Kidney (tissue), 14 donors: ENCODE measurements around the gene POLR3B. TPM values are rescaled to one million over a fixed set of nuclear protein-coding genes. Genes with fewer than 3 reads are reported as not detected.

ENCODE experiments used
- DNase-seq, 5 donors: peaks; one replicate each; pipeline ENCODE4 v3.0.0-alpha.2; 2013 to 2020
- FAIRE-seq: peaks from 2 replicates; lab custom pipeline; 2012; peaks lifted over from hg19 to GRCh38; lab: Jason Lieb, UNC
- H3K27ac ChIP-seq, 2 donors: one replicate each; pipeline ENCODE4 v1.7.0; 2013; ENCODE audit warnings: low read depth in 2 of 2, low read length in 2 of 2, inconsistent platforms in 1 of 2
- H3K27me3 ChIP-seq: one replicate; pipeline ENCODE4 v1.7.1; 2013; ENCODE audit warnings: low read length, inconsistent platforms; ENCODE audit not compliant: control insufficient read depth, insufficient read depth
- H3K36me3 ChIP-seq, 3 donors: one replicate each; pipeline versions ENCODE4 v1.7.0 to v1.7.1; 2013; ENCODE audit warnings: low read length in 3 of 3, control low read depth in 1 of 3, inconsistent platforms in 1 of 3; ENCODE audit not compliant: insufficient read depth in 3 of 3, control insufficient read depth in 2 of 3
- H3K4me1 ChIP-seq, 3 donors: one replicate each; pipeline versions ENCODE4 v1.7.0 to v1.7.1; 2013; ENCODE audit warnings: low read length in 3 of 3, inconsistent platforms in 1 of 3, low read depth in 1 of 3; ENCODE audit not compliant: control insufficient read depth in 2 of 3, insufficient read depth in 2 of 3
- H3K4me3 ChIP-seq, 3 donors: one replicate each; pipeline versions ENCODE4 v1.7.0 to v1.8.1; 2013; ENCODE audit warnings: low read length in 3 of 3, control low read depth in 1 of 3, inconsistent platforms in 1 of 3
- H3K9ac ChIP-seq, 3 donors: one replicate each; pipeline versions ENCODE4 v1.7.0 to v1.7.1; 2013; ENCODE audit warnings: low read length in 3 of 3, control low read depth in 1 of 3, inconsistent platforms in 1 of 3
- H3K9me3 ChIP-seq, 3 donors: one replicate each; pipeline versions ENCODE4 v1.7.0 to v1.7.1; 2013; ENCODE audit warnings: low read length in 3 of 3, control low read depth in 1 of 3, inconsistent platforms in 1 of 3; ENCODE audit not compliant: control insufficient read depth in 2 of 3, insufficient read depth in 1 of 3
- CTCF ChIP-seq: IDR thresholded peaks from 3 replicates; pipeline ENCODE4 v1.5.1; 2012; ENCODE audit warnings: mild to moderate bottlenecking, moderate library complexity, borderline replicate concordance; ENCODE audit not compliant: insufficient read depth; ENCODE audit errors: extremely low read depth
- intact Hi-C: fragments of 100-400 bp; cut with DNase I; formaldehyde crosslinking; loops from one replicate; pipeline ENCODE4 v1.11.1; 2022
- polyA plus RNA-seq: library from polyadenylated mRNA; stranded (reverse); fragments of 350-450 nt; fragmentation: Illumina TruSeq; extraction: RNeasy Lipid Tissue Mini Kit (QIAGEN cat#74804); gene quantifications from one replicate; pipeline ENCODE4 v1.2.3, GENCODE V29; 2014; ENCODE audit warnings: low read depth, low replicate concordance; ENCODE audit not compliant: insufficient read depth
- total RNA-seq: library from RNA; stranded (reverse); fragmentation: NEBNext Ultra II Directional; extraction: Animal tissue kit (Norgen Biotek cat#: 25700); gene quantifications from one replicate; pipeline ENCODE4 v1.2.1, GENCODE V29; 2021
- donor health status: control.
- donor health status: control.
- donor health status: control.
- donor health status: control.
- donor health status: control.
- donor health status: DM: yes; HTN: yes; CAD: no.
- donor health status: Normal renal cell carcinoma (clear cell type).

Gene POLR3B
- total and polyA plus RNA-seq, 2 donors from 2014 or later = 5.2 to 9.7 TPM

DNA sequence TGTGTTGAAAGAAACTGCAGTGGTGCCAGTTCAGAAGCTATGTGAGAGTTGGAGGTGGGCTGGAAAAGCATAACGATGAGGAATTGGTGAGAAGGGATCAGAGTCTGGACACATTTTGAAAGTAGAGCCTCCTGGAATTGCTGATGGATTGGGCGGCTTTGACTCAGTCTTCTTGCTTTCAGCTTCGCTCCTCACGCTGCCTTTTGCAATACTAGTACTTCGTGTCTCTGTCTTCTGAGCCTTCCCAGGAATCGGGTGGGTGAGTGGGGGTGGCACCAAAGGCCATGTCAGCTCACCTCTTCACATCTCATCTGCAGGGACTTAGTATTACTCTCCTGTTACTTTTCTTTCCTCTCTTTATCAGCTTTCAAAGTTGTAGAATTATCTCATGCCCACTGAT, 123.7 kb downstream of the POLR3B start:
- Histone ChIP-seq H3K27me3 (no peaks in the 10 kb centered on the region), H3K9ac (no peak overlapping the region), H3K27ac (no peak overlapping the region), H3K36me3 (no peaks in the 10 kb centered on the region), H3K4me3 (no peak overlapping the region), H3K4me1 (no peaks in the 10 kb centered on the region), H3K9me3 (no peaks in the 10 kb centered on the region)
- no peak for TF ChIP-seq CTCF
- intact Hi-C loops = no loop called here
- FAIRE-seq (no peak), DNase-seq (no peak)

DNA sequence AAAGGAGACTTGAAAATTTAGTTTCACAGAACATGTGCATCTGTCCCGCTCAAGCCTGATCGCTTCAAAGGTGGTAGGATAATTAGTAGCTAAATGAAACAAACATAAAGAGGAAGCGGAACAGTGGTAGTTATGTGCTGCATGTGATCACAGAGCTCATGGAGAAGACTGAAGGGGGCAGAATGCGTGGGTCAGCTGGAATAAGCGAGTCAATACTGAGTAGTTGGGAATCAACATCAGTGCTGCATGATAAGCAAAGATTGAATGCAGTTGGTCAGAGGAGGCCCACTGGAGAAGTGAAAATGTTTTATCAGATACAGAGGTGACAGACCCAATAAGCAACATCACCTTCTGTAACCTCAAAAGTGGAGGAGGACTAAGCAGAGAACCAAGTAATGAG, 130.1 kb downstream of the POLR3B start:
- DNase-seq (no peak), FAIRE-seq (no peak)
- Histone ChIP-seq H3K27me3 (no peaks in the 10 kb centered on the region), H3K27ac (no peak overlapping the region), H3K4me3 (no peak overlapping the region), H3K9me3 (no peaks in the 10 kb centered on the region), H3K4me1 (peaks cover 0 to 1% (median 0%) of the 10 kb centered on the region in 3 donors), H3K36me3 (no peaks in the 10 kb centered on the region), H3K9ac (no peak overlapping the region)
- intact Hi-C loops = no loop called here
- no peak for TF ChIP-seq CTCF

DNA sequence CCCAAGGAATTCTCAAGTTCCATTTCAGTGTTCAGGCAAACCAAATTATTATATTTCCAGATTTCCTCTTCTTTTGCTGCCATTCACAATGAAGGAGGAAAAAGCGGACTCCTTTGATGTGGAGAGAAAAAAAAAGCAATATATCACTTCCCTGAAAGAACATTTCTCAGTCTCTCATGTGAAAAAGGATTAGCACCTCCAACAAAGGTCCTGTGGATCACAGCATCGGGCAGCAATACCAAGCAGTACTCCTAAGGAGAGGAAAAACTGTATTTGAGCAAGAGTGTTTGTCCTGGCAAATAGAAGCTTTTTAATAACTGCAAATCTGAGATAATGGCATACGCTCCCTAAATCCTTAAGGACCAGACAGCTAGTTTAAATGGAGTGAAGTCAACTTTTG, 131.3 kb downstream of the POLR3B start:
- FAIRE-seq (no peak), DNase-seq (no peak)
- Histone ChIP-seq H3K27ac (no peak overlapping the region), H3K4me3 (no peak overlapping the region), H3K27me3 (no peaks in the 10 kb centered on the region), H3K4me1 (peaks cover 0 to 8% (median 0%) of the 10 kb centered on the region in 3 donors), H3K9me3 (no peaks in the 10 kb centered on the region), H3K9ac (no peak overlapping the region), H3K36me3 (no peaks in the 10 kb centered on the region)
- TF ChIP-seq CTCF = no peak
- intact Hi-C loops = no loop called here

DNA sequence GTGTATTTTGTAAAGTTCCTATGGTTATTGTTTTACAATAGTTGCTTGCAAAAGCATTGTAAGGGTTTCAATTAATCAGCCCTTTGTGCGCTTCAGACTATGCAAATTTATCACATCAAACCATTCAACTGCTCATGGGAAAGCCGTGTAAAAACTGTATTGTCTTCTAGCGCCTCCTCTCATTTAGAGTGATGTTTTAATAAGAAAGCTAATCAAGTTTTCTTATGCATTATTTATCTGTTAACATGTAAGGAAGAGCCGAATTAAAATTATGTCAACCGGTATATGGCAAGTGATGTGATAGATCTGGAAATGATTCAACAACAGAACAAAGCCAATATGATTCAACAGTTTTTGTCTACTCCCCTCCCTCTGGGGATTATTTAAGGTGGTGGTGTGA, 132.7 kb downstream of the POLR3B start:
- H3K27ac ChIP-seq = no peak overlapping the region
- H3K36me3 ChIP-seq = no peaks in the 10 kb centered on the region
- no peak overlapping the region for H3K4me3 ChIP-seq
- no peak overlapping the region for H3K9ac ChIP-seq
- H3K27me3 ChIP-seq = no peaks in the 10 kb centered on the region
- DNase-seq (no peak), FAIRE-seq (no peak)
- no peak for TF ChIP-seq CTCF
- H3K4me1 ChIP-seq = peaks cover 0 to 8% (median 0%) of the 10 kb centered on the region in 3 donors
- intact Hi-C loops = no loop called here
- H3K9me3 ChIP-seq = no peaks in the 10 kb centered on the region
